Activated T-helper 1 cell treated with anti-CD3 and anti-CD28 coated beads, Interleukin-12 subunit alpha, Interleukin-12 subunit beta, Interleukin-2, Interleukin-4 antibody, amounts not matched to agents 30 ng/mL and 10 ng/mL and 1 ng/mL, durations not matched to agents 14 hours and 24 hours and 36 hours (primary cell): ENCODE data around the gene ROR1. TPM values are rescaled to one million over a fixed set of nuclear protein-coding genes. Genes with fewer than 3 reads are reported as not detected.
"Not testable (repeated sequence)": the region's sequence is repeated elsewhere in the genome, so short reads cannot be mapped to it uniquely, and the experiment has no call there.

Experiments
- DNase-seq: peaks from one replicate; pipeline ENCODE4 v3.0.0; 2021; ENCODE audit warnings: low spot score
- H3K27ac Mint-ChIP-seq: one replicate; pipeline ENCODE4 v1.8.0; 2021; ENCODE audit warnings: mild to moderate bottlenecking, mixed read lengths
- H3K27me3 Mint-ChIP-seq: one replicate; pipeline ENCODE4 v1.8.0; 2022; ENCODE audit warnings: mild to moderate bottlenecking, moderate library complexity, mixed read lengths; ENCODE audit not compliant: insufficient read depth
- H3K36me3 Mint-ChIP-seq: one replicate; pipeline ENCODE4 v1.8.0; 2021; ENCODE audit warnings: low read depth, mixed read lengths
- H3K4me1 Mint-ChIP-seq: one replicate; pipeline ENCODE4 v1.8.0; 2021; ENCODE audit warnings: low read depth, mixed read lengths
- H3K4me3 Mint-ChIP-seq: one replicate; pipeline ENCODE4 v1.8.0; 2021; ENCODE audit warnings: mild to moderate bottlenecking, moderate library complexity, mixed read lengths
- H3K9me3 Mint-ChIP-seq: one replicate; pipeline ENCODE4 v1.8.0; 2021; ENCODE audit warnings: mixed read lengths
- intact Hi-C: fragments of 100-400 bp; cut with micrococcal nuclease; formaldehyde crosslinking; loops from one replicate; pipeline ENCODE4 v1.15.1; 2024
- total RNA-seq: library from RNA; stranded (reverse); gene quantifications from 2 replicates; pipeline ENCODE4 v1.2.3, GENCODE V29; 2022

Gene ROR1
- total RNA-seq, 1 donor from 2014 or later = not detected

GRCh38 chr1:63787270-63787669 is 13.5 kb downstream of the ROR1 start:
- H3K36me3 Mint-ChIP-seq, intact Hi-C loops, H3K9me3 Mint-ChIP-seq, H3K4me3 Mint-ChIP-seq, H3K4me1 Mint-ChIP-seq, H3K27ac Mint-ChIP-seq, H3K27me3 Mint-ChIP-seq, DNase-seq: not testable (repeated sequence)

GRCh38 chr1:63787875-63788274 is 14.1 kb downstream of the ROR1 start:
- no peak overlapping the region for H3K4me3 Mint-ChIP-seq
- H3K27ac Mint-ChIP-seq = no peak overlapping the region
- peaks cover 2% of the 10 kb centered on the region for H3K27me3 Mint-ChIP-seq
- intact Hi-C loops = no loop called here
- no peak for DNase-seq
- no peaks in the 10 kb centered on the region for H3K9me3 Mint-ChIP-seq
- no peaks in the 10 kb centered on the region for H3K36me3 Mint-ChIP-seq
- no peaks in the 10 kb centered on the region for H3K4me1 Mint-ChIP-seq

GRCh38 chr1:63789856-63790605 is 16.2 kb downstream of the ROR1 start:
- Mint-ChIP-seq H3K36me3 (no peaks in the 10 kb centered on the region), H3K4me1 (no peaks in the 10 kb centered on the region), H3K9me3 (no peaks in the 10 kb centered on the region), H3K4me3 (no peak overlapping the region), H3K27ac (no peak overlapping the region), H3K27me3 (no peaks in the 10 kb centered on the region)
- DNase-seq = no peak
- intact Hi-C loops = no loop called here

GRCh38 chr1:63790989-63791388 is 17.2 kb downstream of the ROR1 start:
- no peaks in the 10 kb centered on the region for H3K9me3 Mint-ChIP-seq
- H3K27ac Mint-ChIP-seq = no peak overlapping the region
- H3K36me3 Mint-ChIP-seq = no peaks in the 10 kb centered on the region
- DNase-seq = no peak
- no peaks in the 10 kb centered on the region for H3K4me1 Mint-ChIP-seq
- intact Hi-C loops = no loop called here
- H3K4me3 Mint-ChIP-seq = no peak overlapping the region
- peaks cover 2% of the 10 kb centered on the region for H3K27me3 Mint-ChIP-seq

GRCh38 chr1:63792152-63792551 is 18.3 kb downstream of the ROR1 start:
- Mint-ChIP-seq H3K4me3 (no peak overlapping the region), H3K36me3 (no peaks in the 10 kb centered on the region), H3K27me3 (peaks cover 2% of the 10 kb centered on the region), H3K9me3 (no peaks in the 10 kb centered on the region), H3K27ac (no peak overlapping the region), H3K4me1 (no peaks in the 10 kb centered on the region)
- intact Hi-C loops = no loop called here
- DNase-seq = no peak

- H3K4me3 Mint-ChIP-seq = no peak overlapping the region
- H3K36me3 Mint-ChIP-seq = no peaks in the 10 kb centered on the region
- intact Hi-C loops = no loop called here
- DNase-seq = no peak
- peaks cover 3% of the 10 kb centered on the region for H3K27me3 Mint-ChIP-seq
- no peaks in the 10 kb centered on the region for H3K9me3 Mint-ChIP-seq
- no peak overlapping the region for H3K27ac Mint-ChIP-seq
- no peaks in the 10 kb centered on the region for H3K4me1 Mint-ChIP-seq
Observed at GRCh38 chr1:63793741-63794240, 20.0 kb downstream of the ROR1 start.

- intact Hi-C loops = no loop called here
- H3K4me1 Mint-ChIP-seq = no peaks in the 10 kb centered on the region
- no peak for DNase-seq
- H3K4me3 Mint-ChIP-seq = no peak overlapping the region
- H3K27ac Mint-ChIP-seq = no peak overlapping the region
- no peaks in the 10 kb centered on the region for H3K36me3 Mint-ChIP-seq
- H3K9me3 Mint-ChIP-seq = no peaks in the 10 kb centered on the region
- H3K27me3 Mint-ChIP-seq = peaks cover 3% of the 10 kb centered on the region
Observed at GRCh38 chr1:63794354-63794753, 20.5 kb downstream of the ROR1 start.

GRCh38 chr1:63794939-63795378 is 21.1 kb downstream of the ROR1 start:
- intact Hi-C loops = no loop called here
- H3K27ac Mint-ChIP-seq = no peak overlapping the region
- no peaks in the 10 kb centered on the region for H3K36me3 Mint-ChIP-seq
- H3K4me1 Mint-ChIP-seq = no peaks in the 10 kb centered on the region
- no peak overlapping the region for H3K4me3 Mint-ChIP-seq
- peaks cover 5% of the 10 kb centered on the region for H3K27me3 Mint-ChIP-seq
- no peak for DNase-seq
- H3K9me3 Mint-ChIP-seq = no peaks in the 10 kb centered on the region

- Mint-ChIP-seq H3K4me1 (no peaks in the 10 kb centered on the region), H3K4me3 (no peak overlapping the region), H3K36me3 (no peaks in the 10 kb centered on the region), H3K27me3 (peaks cover 5% of the 10 kb centered on the region), H3K27ac (no peak overlapping the region), H3K9me3 (no peaks in the 10 kb centered on the region)
- intact Hi-C loops = no loop called here
- DNase-seq = no peak
Observed at GRCh38 chr1:63795455-63795854, 21.6 kb downstream of the ROR1 start.

GRCh38 chr1:63797056-63797726 is 23.4 kb downstream of the ROR1 start:
- H3K27me3 Mint-ChIP-seq = peaks cover 5% of the 10 kb centered on the region
- intact Hi-C loops = no loop called here

GRCh38 chr1:63798284-63798683 is 24.5 kb downstream of the ROR1 start:
- Mint-ChIP-seq H3K36me3 (no peaks in the 10 kb centered on the region), H3K27ac (no peak overlapping the region), H3K27me3 (peaks cover 5% of the 10 kb centered on the region)

More at GRCh38 chr1:63797056-63797726, 23.4 kb downstream of the ROR1 start:
- no peaks in the 10 kb centered on the region for H3K36me3 Mint-ChIP-seq
- DNase-seq = no peak
- no peaks in the 10 kb centered on the region for H3K4me1 Mint-ChIP-seq
- no peak overlapping the region for H3K27ac Mint-ChIP-seq
- H3K9me3 Mint-ChIP-seq = no peaks in the 10 kb centered on the region
- H3K4me3 Mint-ChIP-seq = no peak overlapping the region

GRCh38 chr1:63799307-63799706 is 25.5 kb downstream of the ROR1 start:
- no peak overlapping the region for H3K4me3 Mint-ChIP-seq
- H3K9me3 Mint-ChIP-seq = no peaks in the 10 kb centered on the region
- no peaks in the 10 kb centered on the region for H3K36me3 Mint-ChIP-seq
- H3K27ac Mint-ChIP-seq = no peak overlapping the region
- H3K27me3 Mint-ChIP-seq = peaks cover 5% of the 10 kb centered on the region
- intact Hi-C loops = no loop called here
- H3K4me1 Mint-ChIP-seq = no peaks in the 10 kb centered on the region
- DNase-seq = no peak

More at GRCh38 chr1:63798284-63798683, 24.5 kb downstream of the ROR1 start:
- Mint-ChIP-seq H3K4me1 (no peaks in the 10 kb centered on the region), H3K4me3 (no peak overlapping the region), H3K9me3 (no peaks in the 10 kb centered on the region)
- DNase-seq = no peak
- intact Hi-C loops = no loop called here

- no peaks in the 10 kb centered on the region for H3K9me3 Mint-ChIP-seq
- no peak for DNase-seq
- H3K4me1 Mint-ChIP-seq = no peaks in the 10 kb centered on the region
- peaks cover 5% of the 10 kb centered on the region for H3K27me3 Mint-ChIP-seq
- no peak overlapping the region for H3K4me3 Mint-ChIP-seq
- no peak overlapping the region for H3K27ac Mint-ChIP-seq
- no peaks in the 10 kb centered on the region for H3K36me3 Mint-ChIP-seq
- intact Hi-C loops = no loop called here
Observed at GRCh38 chr1:63799820-63800219, 26.0 kb downstream of the ROR1 start.
